ENCODE data around the gene MESD. TPM values are rescaled to one million over a fixed set of nuclear protein-coding genes. Genes with fewer than 3 reads are reported as not detected.
"Not testable (repeated sequence)": the region's sequence is repeated elsewhere in the genome, so short reads cannot be mapped to it uniquely, and the experiment has no call there.

The MESD gene
- total RNA-seq, 1 experiment from 2014 or later: 21.9 TPM

DNA sequence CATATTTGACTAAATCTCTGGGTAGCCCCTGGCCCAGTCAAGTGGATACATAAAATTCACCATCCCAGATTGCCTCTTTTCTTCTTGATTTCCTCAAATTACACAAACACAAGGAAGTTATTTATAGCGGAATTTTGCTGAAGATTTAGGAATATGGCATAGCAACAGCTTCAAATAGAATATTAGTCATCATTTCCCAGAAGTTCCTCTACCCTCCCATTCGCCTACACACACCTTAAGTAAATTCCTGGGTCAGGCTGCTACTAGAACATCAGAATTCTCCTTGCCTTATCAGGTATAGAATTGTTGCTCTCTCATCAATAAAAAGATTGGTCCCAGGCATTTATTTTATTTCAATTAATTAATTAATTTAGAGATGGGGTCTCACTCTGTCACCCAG is 31.6 kb downstream of the MESD start:
- TF ChIP-seq EZH2 (IDR thresholded peaks at IDR 0.05; ENCODE audit: low read depth): no peak
- TF ChIP-seq, protein P1, sequence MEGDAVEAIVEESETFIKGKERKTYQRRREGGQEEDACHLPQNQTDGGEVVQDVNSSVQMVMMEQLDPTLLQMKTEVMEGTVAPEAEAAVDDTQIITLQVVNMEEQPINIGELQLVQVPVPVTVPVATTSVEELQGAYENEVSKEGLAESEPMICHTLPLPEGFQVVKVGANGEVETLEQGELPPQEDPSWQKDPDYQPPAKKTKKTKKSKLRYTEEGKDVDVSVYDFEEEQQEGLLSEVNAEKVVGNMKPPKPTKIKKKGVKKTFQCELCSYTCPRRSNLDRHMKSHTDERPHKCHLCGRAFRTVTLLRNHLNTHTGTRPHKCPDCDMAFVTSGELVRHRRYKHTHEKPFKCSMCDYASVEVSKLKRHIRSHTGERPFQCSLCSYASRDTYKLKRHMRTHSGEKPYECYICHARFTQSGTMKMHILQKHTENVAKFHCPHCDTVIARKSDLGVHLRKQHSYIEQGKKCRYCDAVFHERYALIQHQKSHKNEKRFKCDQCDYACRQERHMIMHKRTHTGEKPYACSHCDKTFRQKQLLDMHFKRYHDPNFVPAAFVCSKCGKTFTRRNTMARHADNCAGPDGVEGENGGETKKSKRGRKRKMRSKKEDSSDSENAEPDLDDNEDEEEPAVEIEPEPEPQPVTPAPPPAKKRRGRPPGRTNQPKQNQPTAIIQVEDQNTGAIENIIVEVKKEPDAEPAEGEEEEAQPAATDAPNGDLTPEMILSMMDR (conservative IDR thresholded peaks at IDR 0.05): no peak
- DNase-seq: no peak
- Histone ChIP-seq H3K9me2 (ENCODE audit: insufficient read depth) (no peaks in the 10 kb centered on the region), H4K20me1 (ENCODE audit: insufficient read depth) (no peaks in the 10 kb centered on the region), H3K27me3 (ENCODE audit: insufficient read depth, low read depth) (no peaks in the 10 kb centered on the region), H3K9me3 (ENCODE audit: insufficient read depth, low read depth) (no peaks in the 10 kb centered on the region), H3K27ac (no peak overlapping the region), H3K4me3 (no peak overlapping the region), H2AFZ (no peak overlapping the region), H3K36me3 (ENCODE audit: low read depth) (no peaks in the 10 kb centered on the region), H3K4me2 (no peak overlapping the region), H3F3A (ENCODE audit: insufficient read depth, low read depth) (peaks cover 35% of the 10 kb centered on the region), H3K4me1 (replicated peaks; ENCODE audit: insufficient read depth) (peaks cover 45% of the 10 kb centered on the region), H3K79me2 (ENCODE audit: low read depth) (no peaks in the 10 kb centered on the region)
- POLR2A ChIA-PET (ENCODE audit: unreplicated experiment): interaction anchor here (0.6 kb wide), 2 partner anchors 9 to 181 kb away, joined by 3 read pairs; no protein-coding TSS in a partner anchor
- BruUV-seq (replicated peaks): no TSS peak
- CTCF ChIA-PET: no interaction called here
- intact Hi-C loops (cut with micrococcal nuclease; ENCODE audit: unreplicated experiment): no loop called here

DNA sequence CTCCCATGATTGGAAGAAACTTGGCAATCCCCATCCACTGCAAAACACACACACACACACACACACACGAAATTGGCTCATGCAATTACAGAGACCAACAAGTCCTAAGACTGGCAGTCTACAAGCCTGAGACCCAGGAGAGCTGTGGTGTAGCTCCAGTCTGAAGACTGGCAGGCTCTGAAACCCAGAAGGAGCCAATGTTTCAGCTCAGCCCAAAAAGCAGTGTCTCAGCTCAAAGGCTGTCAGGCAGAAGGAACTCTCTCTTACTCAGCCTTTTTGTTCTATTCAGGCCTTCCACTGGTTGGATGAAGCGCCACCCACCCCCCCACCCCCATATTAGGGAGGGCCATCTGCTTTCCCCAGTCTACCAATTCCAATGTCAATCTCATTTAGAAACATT is 32.1 kb downstream of the MESD start:
- no peaks in the 10 kb centered on the region for H4K20me1 ChIP-seq (ENCODE audit: insufficient read depth)
- H3K4me1 ChIP-seq (replicated peaks; ENCODE audit: insufficient read depth): peaks cover 49% of the 10 kb centered on the region
- ChIA-PET CTCF (no interaction called here), POLR2A (ENCODE audit: unreplicated experiment) (interaction anchor here (0.6 kb wide), 2 partner anchors 9 to 180 kb away, joined by 3 read pairs; no protein-coding TSS in a partner anchor)
- no peak for TF ChIP-seq EZH2 (IDR thresholded peaks at IDR 0.05; ENCODE audit: low read depth)
- TF ChIP-seq, protein P1 (conservative IDR thresholded peaks at IDR 0.05): no peak
- no peak overlapping the region for H3K4me2 ChIP-seq
- intact Hi-C loops (cut with micrococcal nuclease; ENCODE audit: unreplicated experiment): no loop called here
- no peaks in the 10 kb centered on the region for H3K36me3 ChIP-seq (ENCODE audit: low read depth)
- BruUV-seq (replicated peaks): no TSS peak
- H3K9me2 ChIP-seq (ENCODE audit: insufficient read depth): no peaks in the 10 kb centered on the region
- DNase-seq: no peak
- H2AFZ ChIP-seq: no peak overlapping the region
- H3F3A ChIP-seq (ENCODE audit: insufficient read depth, low read depth): peaks cover 35% of the 10 kb centered on the region
- H3K9me3 ChIP-seq (ENCODE audit: insufficient read depth, low read depth): no peaks in the 10 kb centered on the region
- no peak overlapping the region for H3K27ac ChIP-seq
- no peak overlapping the region for H3K4me3 ChIP-seq
- H3K27me3 ChIP-seq (ENCODE audit: insufficient read depth, low read depth): no peaks in the 10 kb centered on the region
- H3K79me2 ChIP-seq (ENCODE audit: low read depth): no peaks in the 10 kb centered on the region

DNA sequence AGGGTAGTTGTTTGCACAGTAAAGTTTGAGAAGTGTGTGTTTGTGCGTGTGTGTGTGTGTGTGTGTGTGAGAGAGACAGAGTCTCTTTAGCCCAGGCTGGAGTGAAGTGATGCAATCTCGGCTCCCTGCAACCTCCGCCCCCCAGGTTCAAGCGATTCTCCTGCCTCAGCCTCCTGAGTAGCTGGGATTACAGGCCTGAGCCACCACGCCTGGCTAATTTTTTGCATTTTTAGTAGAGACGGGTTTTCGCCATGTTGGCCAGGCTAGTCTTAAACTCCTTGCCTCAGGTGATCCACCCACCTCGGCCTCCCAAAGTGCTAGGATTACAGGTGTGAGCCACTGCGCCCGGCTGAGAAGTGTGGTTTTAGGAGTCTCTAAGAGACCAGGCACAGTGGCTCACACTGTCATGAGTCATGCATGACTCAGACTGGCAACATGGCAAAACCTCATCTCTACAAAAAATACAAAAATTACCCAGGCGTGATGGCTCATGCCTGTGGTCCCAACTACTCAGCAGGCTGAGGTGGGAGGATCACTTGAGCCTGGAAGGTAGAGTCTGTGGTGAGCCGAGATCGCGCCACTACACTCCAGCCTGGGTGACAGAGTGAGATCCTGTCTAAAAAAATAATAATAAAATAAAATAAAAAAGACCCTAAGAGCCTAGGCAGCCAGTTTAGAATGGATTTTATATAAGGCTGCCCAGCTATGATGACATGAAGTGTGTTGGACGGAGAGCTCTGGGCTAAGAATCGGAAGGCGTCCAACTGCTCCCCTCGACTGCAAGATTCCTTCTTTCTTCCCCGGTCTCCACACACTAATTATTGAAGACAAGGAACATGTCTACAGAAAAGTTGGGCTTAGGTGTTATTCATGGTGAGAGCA is 33.8 kb downstream of the MESD start:
- H3K79me2 ChIP-seq (ENCODE audit: low read depth); CTCF ChIA-PET; H3K36me3 ChIP-seq (ENCODE audit: low read depth); H4K20me1 ChIP-seq (ENCODE audit: insufficient read depth); BruUV-seq (replicated peaks); H3K4me3 ChIP-seq; H3K9me2 ChIP-seq (ENCODE audit: insufficient read depth); H2AFZ ChIP-seq; H3K9me3 ChIP-seq (ENCODE audit: insufficient read depth, low read depth); H3K27me3 ChIP-seq (ENCODE audit: insufficient read depth, low read depth): not testable (repeated sequence)
- Histone ChIP-seq H3F3A (ENCODE audit: insufficient read depth, low read depth) (peaks cover 35% of the 10 kb centered on the region), H3K4me1 (replicated peaks; ENCODE audit: insufficient read depth) (peaks cover 49% of the 10 kb centered on the region), H3K4me2 (peak overlapping the region; percentile 59), H3K27ac (peak overlapping the region; percentile 82)
- DNase-seq: peak; percentile 81 to 95
- POLR2A ChIA-PET (ENCODE audit: unreplicated experiment): interaction anchor here (0.7 kb wide), 1 partner anchor 111 kb away, joined by 3 read pairs; no protein-coding TSS in a partner anchor
- intact Hi-C loops (cut with micrococcal nuclease; ENCODE audit: unreplicated experiment): loop anchor here (1.0 kb wide), 2 partner anchors 11 to 277 kb away; no protein-coding TSS in a partner anchor

All from PC-9 (cell line).